Epidermal melanocyte (primary cell): ENCODE data around the gene MOCOS.

Source experiments
- DNase-seq: peaks from one replicate; pipeline ENCODE4 v3.0.0; 2011; ENCODE audit warnings: low spot score; ENCODE audit not compliant: insufficient read length

The MOCOS gene

DNA sequence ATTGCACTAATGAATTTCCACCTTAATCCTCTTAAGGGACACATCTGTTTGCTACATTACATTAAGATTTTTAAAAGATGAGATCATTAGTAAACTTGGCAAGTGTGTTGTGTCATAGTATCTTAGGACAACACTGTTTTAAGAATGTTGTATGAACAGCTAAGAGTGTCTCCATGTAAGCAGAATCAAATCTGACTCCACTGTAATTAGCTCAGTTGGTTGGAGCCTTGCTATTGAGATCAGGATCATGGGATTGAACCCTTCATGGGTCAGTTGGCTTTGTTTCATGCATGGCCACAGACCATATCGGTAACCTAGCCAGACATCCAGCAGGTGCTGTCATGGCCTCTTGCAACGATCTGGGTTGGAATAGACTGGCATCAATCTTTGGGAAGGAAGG lies 115.4 kb downstream of the MOCOS start:
- no peak for DNase-seq

DNA sequence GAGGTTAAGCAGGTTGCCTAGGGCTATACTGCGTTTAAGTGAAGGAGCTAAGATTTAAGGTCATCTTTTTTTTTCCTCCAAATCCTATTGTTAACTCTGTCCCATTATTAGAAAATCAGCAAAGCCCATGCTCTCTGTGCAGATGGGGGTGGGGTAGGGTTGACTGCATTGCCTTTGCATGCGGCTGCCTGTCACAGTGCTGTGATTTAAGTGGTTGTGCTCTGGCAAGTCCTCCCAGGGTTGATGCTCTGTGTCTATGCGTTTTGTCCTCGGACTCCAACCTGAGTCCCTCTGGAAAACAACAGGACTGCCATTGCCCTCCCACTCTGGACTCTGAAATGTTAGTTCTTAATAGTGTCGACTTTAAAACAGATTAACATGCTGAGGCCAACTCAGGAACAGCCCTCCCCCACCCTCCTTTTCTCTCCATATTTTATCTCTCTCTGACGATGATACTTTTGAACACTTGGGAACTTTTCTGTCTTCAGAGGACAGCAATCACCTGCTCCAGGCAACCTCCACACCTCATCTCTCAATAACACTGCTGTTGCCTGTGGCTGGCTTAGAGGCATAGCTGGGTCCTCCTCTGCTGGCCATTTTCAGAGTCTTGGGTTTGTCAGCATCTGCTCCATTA lies 116.0 kb downstream of the MOCOS start:
- DNase-seq, result no peak

DNA sequence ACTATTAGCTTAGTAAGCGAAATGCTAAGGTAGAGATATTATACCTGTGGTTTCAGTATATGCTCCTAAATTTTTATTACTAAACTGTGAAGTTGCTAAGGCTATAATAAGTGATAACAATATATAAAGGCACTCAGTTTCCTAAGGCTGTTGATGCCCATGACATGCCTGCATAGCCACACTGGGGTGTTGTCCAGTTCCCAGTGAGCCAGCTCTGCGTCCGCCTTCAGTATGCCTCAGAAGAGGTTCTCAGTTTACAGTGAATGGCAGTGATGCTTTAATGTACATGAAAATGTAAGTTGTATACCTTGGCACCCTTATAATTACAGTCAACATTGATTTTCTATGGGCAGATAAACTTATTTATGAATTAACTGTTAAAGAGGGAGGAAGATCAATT lies 117.4 kb downstream of the MOCOS start:
- DNase-seq, result no peak

DNA sequence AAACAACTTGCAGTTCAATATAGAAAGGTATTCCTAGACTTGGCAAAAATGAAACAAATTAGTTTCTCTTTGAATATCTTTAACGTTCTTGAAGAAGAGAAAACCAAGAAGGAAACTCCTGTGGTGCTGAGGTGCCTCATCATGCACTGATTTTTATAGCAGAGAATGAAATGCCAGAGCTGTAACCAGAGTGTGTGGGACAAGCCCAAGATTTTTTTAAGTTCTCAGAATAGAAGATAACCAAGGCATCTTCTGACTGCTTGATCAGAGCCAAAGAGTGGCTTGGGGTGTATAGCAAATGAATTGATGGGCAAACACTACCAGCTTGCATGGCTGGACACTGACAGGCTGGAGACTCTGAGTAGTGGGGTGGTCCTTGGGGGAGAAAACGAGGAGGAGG lies 118.1 kb downstream of the MOCOS start:
- no peak for DNase-seq

DNA sequence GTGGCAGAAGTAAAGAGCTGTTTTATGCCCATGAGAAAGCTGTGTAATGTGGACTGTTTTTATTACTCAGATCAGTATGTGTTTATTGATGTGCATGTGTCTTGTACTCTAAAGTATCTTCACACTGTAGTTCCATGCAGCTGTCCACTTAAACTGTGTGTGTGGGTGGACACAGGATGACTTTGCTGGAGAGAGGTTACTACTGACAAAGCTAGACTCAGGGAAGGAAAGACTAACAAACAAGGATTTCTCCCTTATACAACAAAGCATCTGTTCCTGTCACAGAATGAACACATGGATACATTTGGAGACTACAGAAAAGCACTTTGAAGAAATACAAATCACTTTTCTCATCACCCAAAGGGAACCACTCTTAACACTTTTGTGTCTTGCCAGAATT lies 120.2 kb downstream of the MOCOS start:
- no peak for DNase-seq

DNA sequence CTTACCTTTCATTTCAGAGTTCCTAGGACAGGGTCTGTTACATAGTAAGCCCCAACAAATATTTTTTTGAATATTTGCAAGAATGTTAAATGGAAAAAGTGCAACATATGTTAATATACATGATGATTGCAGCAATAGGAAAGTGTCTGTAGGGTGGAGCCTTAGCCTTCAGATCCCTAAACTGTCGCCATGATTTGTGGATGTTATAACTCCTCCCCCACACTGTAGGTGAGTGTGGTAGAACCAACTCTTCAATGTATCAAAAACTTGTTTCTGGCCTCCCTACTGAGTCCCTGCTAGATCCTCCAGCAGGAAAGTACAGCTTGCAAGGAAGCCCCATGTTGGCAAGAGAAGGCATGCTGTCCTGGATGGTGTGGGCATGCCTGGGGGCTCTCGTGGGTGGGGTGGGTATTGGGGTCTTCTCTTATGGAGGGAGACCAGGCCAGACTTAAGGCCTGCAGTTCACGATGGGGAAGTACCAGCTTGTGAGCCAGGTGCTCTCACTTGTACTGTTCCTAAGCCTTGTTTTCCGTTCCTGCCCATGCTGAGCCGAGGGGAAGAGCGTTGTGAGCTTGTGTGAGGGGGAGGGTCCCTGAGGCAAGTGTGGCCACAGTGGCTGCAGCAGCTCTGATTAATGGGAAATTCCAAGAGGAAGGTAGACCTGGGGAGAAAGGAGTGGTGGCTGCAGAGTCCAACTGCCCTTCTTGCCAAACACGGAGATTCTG lies 121.6 kb downstream of the MOCOS start:
- no peak for DNase-seq

DNA sequence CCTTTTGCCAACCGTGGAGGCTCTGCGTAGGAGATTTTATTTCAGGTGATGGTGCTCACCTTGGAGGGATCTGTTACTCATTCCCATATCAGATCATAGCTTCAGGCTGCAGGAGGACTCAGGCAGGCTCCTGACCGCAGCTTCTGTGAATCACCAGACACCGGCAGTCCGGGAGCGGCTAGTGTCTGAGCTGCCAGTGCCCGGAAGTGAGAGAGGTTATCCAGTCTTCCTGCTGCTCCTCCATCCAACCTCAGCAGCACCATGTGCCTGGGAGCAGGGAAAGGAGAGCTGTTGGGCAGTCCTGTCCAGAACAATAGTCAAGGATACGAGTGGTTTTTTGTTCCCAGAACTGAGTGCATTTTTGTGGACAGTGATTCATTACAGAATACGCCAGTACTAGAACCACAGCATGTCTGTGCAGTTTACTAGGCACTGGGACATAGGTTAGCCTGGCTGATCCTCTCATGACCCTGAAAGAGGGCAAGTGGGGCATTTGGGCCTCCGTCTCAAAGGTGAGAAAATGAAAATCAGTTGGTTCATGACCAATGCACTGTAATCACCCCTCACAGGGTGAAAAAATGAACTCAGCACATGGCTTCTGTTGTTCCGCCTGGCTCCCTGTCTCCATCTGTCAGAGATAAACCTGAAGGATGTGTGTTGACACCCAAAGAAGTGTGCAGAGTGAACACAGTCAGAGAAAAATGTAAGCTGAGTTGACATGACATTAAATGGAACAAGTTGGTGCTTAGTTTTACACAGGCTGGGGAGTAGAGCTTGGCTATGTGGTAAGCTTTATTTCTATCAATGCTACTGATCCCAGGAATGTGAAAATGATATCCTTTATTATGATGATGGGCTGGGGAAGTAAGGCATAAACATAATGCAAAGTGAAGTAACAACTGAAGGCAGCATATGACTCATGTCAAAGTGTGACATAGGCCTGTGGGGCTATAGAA lies 122.4 kb downstream of the MOCOS start:
- DNase-seq, result peak; percentile 30

DNA sequence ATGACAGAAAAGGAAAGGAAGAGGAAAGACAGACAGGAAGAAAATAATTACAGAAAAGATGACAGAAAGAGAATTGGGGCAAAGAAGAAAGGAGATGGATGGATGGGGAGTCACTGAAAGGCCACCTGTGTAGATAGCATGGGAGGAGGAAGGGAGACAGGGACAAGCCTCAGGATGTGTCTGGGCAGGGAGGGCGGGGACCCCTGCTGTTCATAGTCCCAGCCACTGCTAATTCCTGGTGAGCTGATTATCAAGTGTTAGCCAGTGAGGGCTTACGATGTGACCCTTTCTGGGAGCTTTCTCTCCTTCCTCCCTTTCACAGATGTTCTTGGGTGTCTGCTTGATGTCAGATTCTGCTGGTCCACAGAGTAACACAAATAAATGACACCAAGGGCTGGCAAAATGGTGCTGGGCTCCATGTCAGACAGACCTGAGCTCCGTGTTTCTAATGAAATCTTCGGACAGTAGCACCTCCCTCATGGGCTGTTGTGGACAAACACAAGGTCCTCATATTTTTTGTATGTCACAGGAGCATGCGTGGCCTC lies 123.8 kb downstream of the MOCOS start:
- no peak for DNase-seq

DNA sequence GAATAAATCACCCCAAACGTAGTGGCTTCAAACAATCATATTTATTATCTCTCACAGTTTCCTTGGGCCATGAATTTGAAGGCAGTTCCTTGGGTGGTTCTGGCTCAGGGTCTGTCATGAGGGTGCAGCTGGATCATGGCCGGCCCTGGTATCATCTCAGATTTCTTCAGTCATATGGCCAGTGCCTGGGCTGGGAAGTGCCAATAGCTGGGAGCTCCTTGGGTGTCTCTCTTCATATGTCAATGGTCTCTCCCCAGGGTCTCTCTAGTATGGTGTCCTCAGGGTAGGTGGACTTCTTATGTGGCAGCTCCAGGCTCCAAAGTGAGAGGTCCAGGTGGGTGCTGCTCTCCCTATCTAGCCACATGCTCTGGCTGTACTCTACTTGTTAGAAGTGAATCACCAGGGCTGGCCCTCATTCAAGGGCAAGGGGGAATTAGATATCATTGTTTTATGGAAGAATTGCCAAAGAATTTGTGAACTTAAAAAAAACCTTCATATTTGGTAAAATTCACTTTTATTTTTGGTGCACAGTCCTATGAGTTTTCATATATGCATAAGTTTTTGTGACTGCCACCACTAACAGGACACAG lies 125.6 kb downstream of the MOCOS start:
- DNase-seq, result no peak

DNA sequence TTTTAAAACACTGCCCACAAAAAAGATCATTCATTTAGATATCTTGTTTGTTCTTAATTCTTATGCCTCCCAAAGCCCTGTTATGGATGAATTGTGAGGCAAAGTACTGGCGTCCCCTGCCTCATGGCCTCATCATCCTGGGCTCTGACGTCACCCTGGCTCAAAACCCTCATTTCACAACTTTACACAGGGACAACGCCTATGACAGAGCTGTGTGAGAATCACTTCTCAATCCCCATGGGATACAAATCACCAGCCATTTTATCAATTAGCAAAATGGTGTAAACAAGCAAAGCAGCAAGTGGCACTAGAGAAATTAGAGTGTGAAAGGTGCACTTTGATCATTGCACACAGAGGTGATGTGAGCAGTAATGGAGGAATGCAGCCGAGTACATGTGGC lies 126.8 kb downstream of the MOCOS start:
- DNase-seq, result no peak

DNA sequence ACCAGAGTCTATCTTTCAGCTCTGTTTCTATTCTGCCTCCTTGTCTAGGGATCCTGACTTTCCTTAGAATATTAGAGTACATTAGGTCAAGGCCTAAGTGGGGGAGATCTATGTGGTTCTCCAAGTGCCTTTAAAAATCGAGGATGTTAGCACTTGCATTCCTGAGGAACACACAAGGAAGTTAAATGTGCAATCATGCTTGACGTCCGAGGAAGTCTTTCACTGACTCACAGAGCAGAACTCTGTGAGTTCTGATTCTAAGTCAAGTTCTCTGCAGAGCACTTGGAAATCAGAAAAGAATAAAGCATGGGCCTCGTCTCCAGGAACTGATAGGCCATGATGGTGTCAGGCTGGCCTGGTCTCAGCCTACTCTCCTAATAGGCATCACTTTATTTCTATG lies 127.5 kb downstream of the MOCOS start:
- no peak for DNase-seq

DNA sequence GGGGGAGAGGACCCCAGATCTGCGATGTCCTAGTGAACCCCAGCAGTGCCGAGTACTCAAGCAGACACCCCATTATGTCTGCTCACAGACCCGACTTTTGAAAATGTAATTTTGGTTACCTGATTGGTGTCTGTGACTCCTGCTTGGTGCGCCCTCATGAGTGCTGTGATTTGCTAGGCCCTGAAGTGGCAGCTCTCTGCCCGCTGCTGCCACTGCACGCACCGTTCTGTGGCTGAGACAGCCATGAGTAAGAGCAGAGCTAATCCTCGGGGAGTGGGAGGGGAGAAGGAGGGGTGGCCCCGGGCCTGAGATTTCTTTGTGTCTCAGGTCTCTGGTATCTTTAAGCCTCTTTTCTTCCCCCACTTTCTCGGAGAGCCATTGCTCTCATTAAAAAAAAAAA lies 128.4 kb downstream of the MOCOS start:
- DNase-seq, result no peak

DNA sequence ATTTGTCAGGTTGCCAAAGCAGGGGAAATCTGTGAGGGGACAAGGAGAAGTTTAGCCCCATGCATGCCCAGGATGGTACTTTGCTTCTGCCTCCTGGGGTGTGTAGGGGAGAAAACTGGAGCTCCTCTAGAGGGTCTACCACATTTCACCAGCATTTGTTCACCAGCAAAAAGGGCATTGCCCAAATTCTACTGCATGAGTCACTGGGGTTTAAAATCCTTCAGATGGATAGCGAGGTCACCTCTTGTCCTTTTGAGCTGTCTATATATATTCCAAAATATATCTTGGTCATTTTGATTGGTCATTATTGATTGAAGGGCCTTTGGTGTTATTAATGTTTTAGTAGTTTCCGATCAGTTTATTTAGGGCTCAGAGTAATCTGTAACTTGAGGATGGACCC lies 128.9 kb downstream of the MOCOS start:
- DNase-seq, result no peak
